GM13976 (cell line): ENCODE results near the gene TIAL1.

Experiments used
- DNase-seq: peaks from one replicate; pipeline ENCODE4 v3.0.0; 2012; ENCODE audit warnings: low spot score
- in situ Hi-C: fragments of 300-500 bp; cut with MboI; formaldehyde crosslinking; loops from one replicate; pipeline ENCODE4 v1.12.0; 2022; ENCODE audit warnings: low sequenced_read_pairs, mixed read lengths, inconsistent platforms; ENCODE audit not compliant: unreplicated experiment
- TF ChIP-seq, protein P1 (sequence below): IDR thresholded peaks from 2 replicates; pipeline ENCODE4 v1.5.1; 2012; ENCODE audit warnings: borderline replicate concordance, mild to moderate bottlenecking; ENCODE audit not compliant: insufficient read depth; ENCODE audit errors: extremely low read depth, missing control alignments, control extremely low read depth

The TIAL1 gene, protein sequence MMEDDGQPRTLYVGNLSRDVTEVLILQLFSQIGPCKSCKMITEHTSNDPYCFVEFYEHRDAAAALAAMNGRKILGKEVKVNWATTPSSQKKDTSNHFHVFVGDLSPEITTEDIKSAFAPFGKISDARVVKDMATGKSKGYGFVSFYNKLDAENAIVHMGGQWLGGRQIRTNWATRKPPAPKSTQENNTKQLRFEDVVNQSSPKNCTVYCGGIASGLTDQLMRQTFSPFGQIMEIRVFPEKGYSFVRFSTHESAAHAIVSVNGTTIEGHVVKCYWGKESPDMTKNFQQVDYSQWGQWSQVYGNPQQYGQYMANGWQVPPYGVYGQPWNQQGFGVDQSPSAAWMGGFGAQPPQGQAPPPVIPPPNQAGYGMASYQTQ

DNA sequence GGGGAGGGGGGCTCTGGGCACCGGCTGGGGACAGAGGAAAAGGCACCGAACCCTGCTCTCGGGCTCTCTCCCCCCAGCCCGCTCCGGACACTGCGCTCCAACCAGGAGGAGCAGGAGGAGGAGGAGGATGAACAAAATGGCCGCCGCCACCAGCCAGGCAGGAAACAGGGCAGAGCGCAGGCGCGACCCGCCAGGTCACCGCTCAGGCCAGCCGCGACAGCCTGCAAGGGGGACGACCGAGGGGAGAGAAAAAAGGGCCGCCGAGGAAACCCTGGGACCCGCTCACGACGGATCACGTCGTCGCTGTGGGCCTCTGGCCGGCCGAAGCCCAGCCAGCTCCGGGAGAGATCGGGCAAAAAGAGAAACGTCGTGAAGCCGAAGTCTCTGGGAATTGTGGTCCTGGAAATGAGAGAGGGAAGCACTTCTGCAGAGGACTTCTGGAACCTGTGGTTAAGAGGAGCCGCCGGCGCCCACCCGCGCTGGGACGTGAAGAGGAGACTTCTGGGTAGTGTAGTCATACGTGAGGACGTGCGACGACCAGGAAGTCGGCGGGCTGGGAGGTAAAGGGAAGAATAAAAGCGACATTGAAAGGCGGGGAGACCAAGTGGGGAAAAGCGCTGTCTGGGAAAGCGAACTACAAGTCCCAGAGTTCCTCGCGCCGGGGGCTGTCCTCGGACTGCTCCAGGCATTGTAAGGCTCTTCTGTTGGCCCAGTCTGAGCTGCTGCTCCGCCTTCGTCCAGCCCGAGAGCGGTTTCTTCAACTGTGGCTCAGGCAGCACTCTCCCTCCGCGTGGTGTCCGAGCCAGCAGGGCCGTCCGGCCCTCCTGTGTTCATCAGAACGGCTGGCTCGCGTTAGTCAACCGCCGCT is at the start of gene TIAL1:
Gene TIAL1 (minus strand): TSS at position 428 of the 868 bp plus-strand sequence. CDS start 499 bp downstream, outside the sequence.
- DNase-seq, result peak; percentile 92
- TF ChIP-seq, protein P1, sequence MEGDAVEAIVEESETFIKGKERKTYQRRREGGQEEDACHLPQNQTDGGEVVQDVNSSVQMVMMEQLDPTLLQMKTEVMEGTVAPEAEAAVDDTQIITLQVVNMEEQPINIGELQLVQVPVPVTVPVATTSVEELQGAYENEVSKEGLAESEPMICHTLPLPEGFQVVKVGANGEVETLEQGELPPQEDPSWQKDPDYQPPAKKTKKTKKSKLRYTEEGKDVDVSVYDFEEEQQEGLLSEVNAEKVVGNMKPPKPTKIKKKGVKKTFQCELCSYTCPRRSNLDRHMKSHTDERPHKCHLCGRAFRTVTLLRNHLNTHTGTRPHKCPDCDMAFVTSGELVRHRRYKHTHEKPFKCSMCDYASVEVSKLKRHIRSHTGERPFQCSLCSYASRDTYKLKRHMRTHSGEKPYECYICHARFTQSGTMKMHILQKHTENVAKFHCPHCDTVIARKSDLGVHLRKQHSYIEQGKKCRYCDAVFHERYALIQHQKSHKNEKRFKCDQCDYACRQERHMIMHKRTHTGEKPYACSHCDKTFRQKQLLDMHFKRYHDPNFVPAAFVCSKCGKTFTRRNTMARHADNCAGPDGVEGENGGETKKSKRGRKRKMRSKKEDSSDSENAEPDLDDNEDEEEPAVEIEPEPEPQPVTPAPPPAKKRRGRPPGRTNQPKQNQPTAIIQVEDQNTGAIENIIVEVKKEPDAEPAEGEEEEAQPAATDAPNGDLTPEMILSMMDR, result no peak

DNA sequence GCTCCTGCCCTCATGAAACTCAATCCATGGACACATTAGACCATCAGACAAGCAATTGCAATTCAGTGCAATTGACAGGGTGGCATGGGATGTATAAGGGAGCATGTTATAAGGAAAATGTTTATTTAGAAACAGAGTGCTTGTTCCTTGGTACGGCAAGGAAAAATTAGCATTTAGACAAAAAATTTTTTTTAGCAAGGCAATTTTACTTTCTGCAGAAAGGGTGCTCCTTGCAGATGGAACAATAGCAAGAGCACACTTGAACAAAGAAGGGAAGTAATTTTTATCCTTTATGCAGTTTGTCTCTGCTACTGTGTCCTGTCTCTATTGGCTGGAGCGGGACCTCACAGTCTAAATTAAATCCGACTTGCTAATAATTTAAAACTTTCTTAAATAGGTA is 48.2 kb upstream of the TIAL1 start:
- in situ Hi-C loops, result no loop called here
- DNase-seq, result no peak
- TF ChIP-seq, protein P1, result no peak

More for the DNA sequence above, at the start of gene TIAL1:
- in situ Hi-C loops, result no loop called here

DNA sequence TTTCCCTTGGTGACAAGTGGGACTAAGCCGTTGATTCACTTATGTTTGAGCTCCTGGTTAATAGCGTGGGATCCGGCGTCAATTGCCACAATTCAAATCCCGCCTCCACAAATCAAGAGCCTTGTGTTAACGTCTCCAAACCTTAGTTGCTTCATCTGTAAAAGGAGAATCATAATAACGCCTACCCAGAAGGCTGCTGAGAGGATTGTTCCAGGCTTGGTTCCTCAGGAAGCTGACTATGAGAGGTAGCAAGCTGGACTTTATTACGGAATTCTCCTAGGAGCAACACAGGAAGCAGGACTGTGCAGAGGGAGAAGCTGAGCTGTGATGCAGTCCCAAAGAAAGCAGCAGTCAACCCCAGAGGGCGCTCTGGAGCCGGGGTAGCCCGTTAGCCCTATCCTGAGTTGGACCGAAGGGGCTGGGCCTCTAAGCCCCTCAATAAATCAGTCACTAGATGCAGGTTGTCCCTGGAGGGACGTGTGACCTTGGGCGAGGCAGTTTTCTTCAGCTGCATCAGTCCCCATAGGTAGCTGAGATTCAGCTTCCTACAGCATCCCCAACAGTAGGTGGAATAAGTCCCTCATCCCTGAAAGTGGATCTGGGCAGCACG is 47.5 kb upstream of the TIAL1 start:
- in situ Hi-C loops, result no loop called here
- no peak for DNase-seq
- TF ChIP-seq, protein P1, result no peak

DNA sequence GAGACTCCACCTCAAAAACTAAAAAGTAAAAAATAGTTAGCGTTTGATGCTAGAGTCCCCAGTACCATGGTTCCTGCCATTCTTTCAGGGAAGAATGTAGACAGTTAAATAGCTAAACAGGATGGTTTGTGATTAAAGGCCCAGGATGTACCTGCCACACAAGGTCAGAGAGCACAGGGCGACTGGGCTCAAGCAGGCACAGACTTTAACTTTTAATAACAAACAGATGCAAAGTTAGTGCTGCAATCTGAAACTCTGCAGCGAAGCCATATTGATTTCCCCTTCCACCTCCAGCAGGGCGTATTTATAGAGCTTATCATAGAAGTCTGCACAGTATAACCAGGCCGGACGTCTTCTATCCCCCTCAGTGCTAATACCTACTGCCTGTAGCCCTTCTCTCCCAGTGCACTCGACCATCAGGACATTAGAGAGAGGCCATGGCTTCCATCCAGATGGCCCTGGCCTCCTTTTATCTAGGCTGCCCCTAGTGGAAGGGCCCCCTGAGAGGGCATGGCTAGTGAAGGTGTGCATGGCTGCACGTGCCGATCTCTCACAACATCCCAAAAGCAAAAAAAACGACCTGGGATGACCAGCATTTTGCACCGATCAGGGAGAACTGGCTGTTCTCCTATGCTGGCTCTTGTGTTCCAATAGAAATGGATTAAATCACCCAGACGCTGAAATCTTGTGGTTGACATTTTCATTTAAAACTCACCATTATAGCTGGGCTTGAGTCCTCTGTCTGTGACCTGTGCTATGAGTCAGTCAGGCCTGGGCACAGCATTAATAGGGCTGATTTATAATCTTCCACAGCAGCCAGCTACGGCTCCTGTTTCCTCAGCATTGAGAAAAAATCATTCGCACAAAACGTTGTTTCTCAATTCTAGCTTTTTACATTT is 46.8 kb upstream of the TIAL1 start:
- in situ Hi-C loops, result no loop called here
- TF ChIP-seq, protein P1, result no peak
- DNase-seq, result no peak

DNA sequence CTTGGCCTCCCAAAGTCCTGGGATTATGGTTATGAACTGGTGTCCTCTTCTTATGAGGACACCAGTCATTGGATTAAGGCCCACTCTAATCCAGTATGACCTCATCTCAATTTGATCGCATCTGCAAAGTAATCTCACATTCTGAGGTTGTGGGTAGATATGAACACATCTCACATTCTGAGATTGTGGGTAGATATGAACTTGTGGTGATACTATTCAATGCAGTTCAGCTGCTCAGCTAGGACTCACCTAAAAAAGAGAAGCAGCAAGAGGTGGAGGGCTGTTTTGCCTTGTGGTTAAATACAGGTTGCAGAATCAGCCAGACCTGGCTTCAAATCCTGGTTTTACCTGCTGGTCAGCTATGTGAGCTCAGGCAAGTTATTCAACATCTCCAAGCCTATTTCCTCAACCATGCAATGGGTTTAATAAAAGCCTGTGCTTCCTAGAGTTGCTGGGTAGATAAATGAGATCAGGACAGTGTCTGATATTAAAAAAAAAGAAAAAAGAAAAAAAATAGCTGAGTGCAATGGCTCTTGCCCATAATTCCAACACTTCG is 45.9 kb upstream of the TIAL1 start:
- in situ Hi-C loops, result no loop called here
- DNase-seq, result no peak
- TF ChIP-seq, protein P1, result no peak
